Neural crest cell (in vitro differentiated cells): ENCODE measurements around the gene HCAR3. TPM values are rescaled to one million over a fixed set of nuclear protein-coding genes. Genes with fewer than 3 reads are reported as not detected.
"Not testable (repeated sequence)": the region's sequence is repeated elsewhere in the genome, so short reads cannot be mapped to it uniquely, and the experiment has no call there.

ENCODE experiments used
- DNase-seq: peaks from one replicate; pipeline ENCODE4 v3.0.0; 2021; ENCODE audit warnings: low read depth, mixed read lengths, low spot score
- H3K27ac Mint-ChIP-seq: one replicate; pipeline ENCODE4 v1.8.0; 2021; ENCODE audit warnings: mild to moderate bottlenecking, mixed read lengths; ENCODE audit not compliant: unreplicated experiment
- H3K27me3 Mint-ChIP-seq: 2 replicates; pipeline ENCODE4 v1.8.0; 2021; ENCODE audit warnings: low read depth, mild to moderate bottlenecking, mixed read lengths
- H3K36me3 Mint-ChIP-seq: 2 replicates; pipeline ENCODE4 v1.8.0; 2021; ENCODE audit warnings: low read depth, mild to moderate bottlenecking, mixed read lengths
- H3K4me1 Mint-ChIP-seq: 2 replicates; pipeline ENCODE4 v1.8.0; 2021; ENCODE audit warnings: mixed read lengths
- H3K4me3 Mint-ChIP-seq: one replicate; pipeline ENCODE4 v1.8.0; 2021; ENCODE audit warnings: mild to moderate bottlenecking, mixed read lengths
- H3K9me3 Mint-ChIP-seq: 2 replicates; pipeline ENCODE4 v1.8.0; 2021; ENCODE audit warnings: mixed read lengths
- total RNA-seq: library from RNA; stranded (reverse); gene quantifications from 2 replicates; pipeline ENCODE4 v1.2.1, GENCODE V29; 2021
- TF ChIP-seq, protein P1 (sequence below): fragments of 200-600 bp; sonication (generic); conservative IDR thresholded peaks from 2 replicates; pipeline ENCODE4 v1.5.0; 2021; ENCODE audit warnings: antibody characterized with exemption, mild to moderate bottlenecking

Gene HCAR3
- total RNA-seq, 1 donor from 2014 or later: not detected

GRCh38 chr12:122686538-122686937 is 30.1 kb downstream of the HCAR3 start:
- Mint-ChIP-seq H3K27me3 (no peaks in the 10 kb centered on the region), H3K9me3 (no peaks in the 10 kb centered on the region), H3K4me3 (no peak overlapping the region), H3K27ac (no peak overlapping the region), H3K36me3 (no peaks in the 10 kb centered on the region), H3K4me1 (no peaks in the 10 kb centered on the region)
- DNase-seq: no peak
- TF ChIP-seq, protein P1, sequence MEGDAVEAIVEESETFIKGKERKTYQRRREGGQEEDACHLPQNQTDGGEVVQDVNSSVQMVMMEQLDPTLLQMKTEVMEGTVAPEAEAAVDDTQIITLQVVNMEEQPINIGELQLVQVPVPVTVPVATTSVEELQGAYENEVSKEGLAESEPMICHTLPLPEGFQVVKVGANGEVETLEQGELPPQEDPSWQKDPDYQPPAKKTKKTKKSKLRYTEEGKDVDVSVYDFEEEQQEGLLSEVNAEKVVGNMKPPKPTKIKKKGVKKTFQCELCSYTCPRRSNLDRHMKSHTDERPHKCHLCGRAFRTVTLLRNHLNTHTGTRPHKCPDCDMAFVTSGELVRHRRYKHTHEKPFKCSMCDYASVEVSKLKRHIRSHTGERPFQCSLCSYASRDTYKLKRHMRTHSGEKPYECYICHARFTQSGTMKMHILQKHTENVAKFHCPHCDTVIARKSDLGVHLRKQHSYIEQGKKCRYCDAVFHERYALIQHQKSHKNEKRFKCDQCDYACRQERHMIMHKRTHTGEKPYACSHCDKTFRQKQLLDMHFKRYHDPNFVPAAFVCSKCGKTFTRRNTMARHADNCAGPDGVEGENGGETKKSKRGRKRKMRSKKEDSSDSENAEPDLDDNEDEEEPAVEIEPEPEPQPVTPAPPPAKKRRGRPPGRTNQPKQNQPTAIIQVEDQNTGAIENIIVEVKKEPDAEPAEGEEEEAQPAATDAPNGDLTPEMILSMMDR: no peak

DNA sequence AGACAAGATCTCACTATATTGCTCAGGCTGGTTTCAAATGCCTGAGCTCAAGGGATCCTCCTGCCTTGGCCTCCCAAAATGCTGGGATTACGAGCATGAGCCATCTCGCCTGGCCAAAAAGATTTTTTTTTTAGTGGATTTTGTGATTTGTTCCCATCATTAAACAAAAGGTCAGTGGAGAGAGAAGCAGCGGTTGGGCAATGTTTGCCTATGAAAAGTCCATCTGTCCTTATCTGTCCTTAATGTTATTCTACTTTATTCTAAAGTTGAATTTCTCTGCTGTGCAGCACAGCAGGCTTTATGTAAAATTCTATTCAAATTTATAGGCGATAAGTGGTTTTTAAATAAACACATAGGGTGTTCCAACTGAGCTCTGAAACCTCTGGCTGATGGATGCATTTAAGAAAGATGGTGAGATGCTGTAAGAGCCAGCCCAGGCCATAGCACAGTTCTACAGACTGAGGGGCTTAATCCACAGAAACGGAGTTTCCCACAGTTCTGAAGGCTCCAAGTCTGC is 32.3 kb downstream of the HCAR3 start:
- Mint-ChIP-seq H3K4me3 (no peak overlapping the region), H3K4me1 (no peaks in the 10 kb centered on the region), H3K9me3 (no peaks in the 10 kb centered on the region), H3K36me3 (no peaks in the 10 kb centered on the region), H3K27ac (no peak overlapping the region), H3K27me3 (no peaks in the 10 kb centered on the region)
- TF ChIP-seq, protein P1: no peak
- DNase-seq: no peak

DNA sequence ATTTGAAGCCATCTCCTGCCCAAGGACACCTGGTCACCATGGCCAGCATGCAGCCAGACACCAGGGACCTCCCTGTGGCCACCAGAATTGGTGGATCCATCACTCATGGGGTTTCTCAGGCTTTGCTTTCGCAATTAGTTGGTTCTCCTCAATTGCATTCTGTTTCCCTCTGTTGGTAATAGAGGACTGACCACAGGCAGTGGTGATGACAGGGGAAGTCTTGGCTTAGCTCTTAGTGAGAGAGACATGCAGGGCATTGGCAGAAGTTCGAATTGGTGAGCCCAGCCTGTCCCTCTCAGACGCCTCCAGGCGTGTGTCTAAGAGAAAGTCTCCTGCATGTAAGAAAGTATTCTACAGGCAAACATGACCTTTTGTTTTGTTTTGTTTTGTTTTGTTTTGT is 34.8 kb downstream of the HCAR3 start:
- no peak overlapping the region for H3K4me3 Mint-ChIP-seq
- H3K36me3 Mint-ChIP-seq: no peaks in the 10 kb centered on the region
- no peaks in the 10 kb centered on the region for H3K9me3 Mint-ChIP-seq
- DNase-seq: no peak
- no peak overlapping the region for H3K27ac Mint-ChIP-seq
- TF ChIP-seq, protein P1: no peak
- no peaks in the 10 kb centered on the region for H3K4me1 Mint-ChIP-seq
- H3K27me3 Mint-ChIP-seq: no peaks in the 10 kb centered on the region

DNA sequence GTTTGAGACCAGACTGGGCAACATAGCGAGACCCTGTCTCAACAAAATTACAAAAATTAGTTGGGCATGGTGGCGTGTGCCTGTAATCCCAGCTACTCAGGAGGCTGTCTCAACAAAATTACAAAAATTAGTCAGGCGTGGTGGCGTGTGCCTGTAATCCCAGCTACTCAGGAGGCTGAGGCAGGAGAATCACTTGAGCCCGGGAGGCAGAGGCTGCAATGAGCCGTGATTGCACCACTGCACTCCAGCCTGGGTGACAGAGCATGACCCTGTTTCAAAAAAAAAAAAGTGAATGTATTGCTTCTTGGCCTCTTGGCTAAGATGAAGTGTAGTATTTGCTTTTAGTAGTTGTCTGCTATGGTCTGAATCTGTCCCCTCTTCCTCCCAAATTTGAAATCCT is 35.6 kb downstream of the HCAR3 start:
- H3K4me1 Mint-ChIP-seq, H3K9me3 Mint-ChIP-seq, H3K4me3 Mint-ChIP-seq, H3K27me3 Mint-ChIP-seq, H3K27ac Mint-ChIP-seq, DNase-seq, H3K36me3 Mint-ChIP-seq: not testable (repeated sequence)

DNA sequence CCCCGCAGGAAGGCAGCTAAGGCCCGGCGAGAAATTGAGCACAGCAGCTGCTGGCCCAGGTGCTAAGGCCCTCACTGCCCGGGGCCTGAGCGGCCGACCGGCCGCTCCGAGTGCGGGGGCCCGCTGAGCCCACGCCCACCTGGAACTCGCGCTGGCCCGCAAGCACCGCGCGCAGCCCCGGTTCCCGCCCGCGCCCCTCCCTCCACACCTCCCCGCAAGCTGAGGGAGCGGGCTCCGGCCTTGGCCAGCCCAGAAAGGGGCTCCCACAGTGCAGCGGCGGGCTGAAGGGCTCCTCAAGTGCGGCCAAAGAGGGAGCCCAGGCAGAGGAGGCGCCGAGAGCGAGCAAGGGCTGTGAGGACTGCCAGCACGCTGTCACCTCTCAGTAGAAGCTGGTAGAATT is 39.8 kb downstream of the HCAR3 start:
- H3K27ac Mint-ChIP-seq, H3K4me3 Mint-ChIP-seq, H3K27me3 Mint-ChIP-seq, H3K4me1 Mint-ChIP-seq, H3K36me3 Mint-ChIP-seq, DNase-seq, H3K9me3 Mint-ChIP-seq: not testable (repeated sequence)

DNA sequence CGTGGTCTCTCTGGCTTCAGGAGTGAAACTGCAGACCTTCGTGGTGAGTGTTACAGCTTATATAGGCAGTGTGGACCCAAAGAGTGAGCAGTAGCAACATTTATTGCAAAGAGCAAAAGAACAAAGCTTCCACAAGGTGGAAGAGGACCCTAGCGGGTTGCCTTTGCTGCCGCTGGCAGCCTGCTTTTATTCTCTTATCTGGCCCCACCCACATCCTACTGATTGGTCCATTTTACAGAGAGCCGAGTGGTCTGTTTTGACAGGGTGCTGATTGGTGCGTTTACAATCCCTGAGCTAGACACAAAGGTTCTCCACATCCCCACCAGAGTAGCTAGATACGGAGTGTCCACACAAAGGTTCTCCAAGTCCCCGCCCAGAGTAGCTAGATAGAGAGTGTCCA is 40.6 kb downstream of the HCAR3 start:
- not testable (repeated sequence) for H3K36me3 Mint-ChIP-seq, DNase-seq, H3K27ac Mint-ChIP-seq, H3K4me1 Mint-ChIP-seq, H3K4me3 Mint-ChIP-seq, H3K27me3 Mint-ChIP-seq, H3K9me3 Mint-ChIP-seq

DNA sequence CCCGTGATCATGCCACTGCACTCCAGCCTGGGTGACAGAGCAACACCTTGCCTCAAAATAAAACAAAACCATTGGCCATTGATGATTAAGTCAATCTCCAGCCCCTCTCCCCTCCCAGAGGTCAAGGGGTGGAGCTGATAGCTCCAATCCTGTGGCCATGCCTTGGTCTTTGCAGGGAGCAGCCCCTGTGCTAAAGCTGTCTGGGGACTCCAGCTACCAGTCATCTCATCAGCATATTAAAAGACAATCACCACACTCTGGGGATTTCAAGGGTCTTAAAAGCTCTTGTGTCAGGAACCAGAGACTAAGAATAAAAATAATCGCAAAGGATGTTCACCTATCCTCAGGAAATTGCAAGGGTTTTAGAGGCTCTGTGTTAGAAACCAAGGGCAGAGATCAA is 44.1 kb downstream of the HCAR3 start:
- no peak overlapping the region for H3K27ac Mint-ChIP-seq
- H3K9me3 Mint-ChIP-seq: peaks cover 2% of the 10 kb centered on the region
- no peaks in the 10 kb centered on the region for H3K27me3 Mint-ChIP-seq
- DNase-seq: no peak
- TF ChIP-seq, protein P1: no peak
- peaks cover 4% of the 10 kb centered on the region for H3K4me1 Mint-ChIP-seq
- H3K36me3 Mint-ChIP-seq: peaks cover 5% of the 10 kb centered on the region
- H3K4me3 Mint-ChIP-seq: no peak overlapping the region
